ENCODE measurements around the gene STARD5.
A peak's percentile ranks its signal among the peaks of the same experiment; 100 is the strongest.

The STARD5 gene

DNA sequence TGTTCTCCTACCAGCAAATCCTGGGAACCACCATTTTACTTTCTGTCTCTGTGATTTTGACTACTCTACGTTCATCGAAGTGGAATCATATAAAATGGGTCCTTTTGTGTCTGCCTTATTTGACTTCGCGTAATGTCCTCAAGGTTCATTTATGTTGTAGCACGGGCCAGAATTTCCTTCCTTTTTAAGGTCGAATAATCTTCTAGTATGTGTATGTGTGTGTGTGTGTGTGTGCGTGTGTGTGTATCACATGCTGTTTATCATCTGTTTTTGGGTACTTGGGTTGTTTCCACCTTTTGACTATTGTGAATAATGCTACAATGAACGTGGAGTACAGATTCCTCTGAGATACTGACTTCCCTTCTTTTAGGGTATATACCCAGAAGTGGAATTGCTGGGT is 35.3 kb downstream of the STARD5 start:
- DNase-seq, result no peak

GRCh38 chr15:81288040-81288439 is 35.9 kb downstream of the STARD5 start:
- no peak for DNase-seq

GRCh38 chr15:81286621-81287121 is 37.3 kb downstream of the STARD5 start:
- DNase-seq, result no peak

DNA sequence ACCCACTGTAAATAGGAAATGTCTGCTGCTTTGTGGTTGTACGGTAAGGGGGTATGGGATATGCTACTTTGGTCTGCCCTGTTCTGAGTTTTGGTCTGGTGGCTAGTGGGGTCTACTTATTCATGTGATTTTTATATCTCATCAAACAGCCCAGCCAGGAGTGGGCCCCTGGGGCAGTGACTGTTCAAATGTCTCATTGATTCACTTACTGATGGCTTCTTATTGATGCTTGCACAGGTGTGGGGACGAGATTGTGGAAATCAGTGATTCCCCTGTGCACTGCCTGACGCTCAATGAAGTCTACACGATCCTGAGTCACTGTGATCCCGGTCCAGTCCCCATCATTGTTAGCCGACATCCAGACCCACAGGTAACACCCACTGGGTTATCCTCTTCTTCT is 38.5 kb downstream of the STARD5 start:
- DNase-seq, result no peak

DNA sequence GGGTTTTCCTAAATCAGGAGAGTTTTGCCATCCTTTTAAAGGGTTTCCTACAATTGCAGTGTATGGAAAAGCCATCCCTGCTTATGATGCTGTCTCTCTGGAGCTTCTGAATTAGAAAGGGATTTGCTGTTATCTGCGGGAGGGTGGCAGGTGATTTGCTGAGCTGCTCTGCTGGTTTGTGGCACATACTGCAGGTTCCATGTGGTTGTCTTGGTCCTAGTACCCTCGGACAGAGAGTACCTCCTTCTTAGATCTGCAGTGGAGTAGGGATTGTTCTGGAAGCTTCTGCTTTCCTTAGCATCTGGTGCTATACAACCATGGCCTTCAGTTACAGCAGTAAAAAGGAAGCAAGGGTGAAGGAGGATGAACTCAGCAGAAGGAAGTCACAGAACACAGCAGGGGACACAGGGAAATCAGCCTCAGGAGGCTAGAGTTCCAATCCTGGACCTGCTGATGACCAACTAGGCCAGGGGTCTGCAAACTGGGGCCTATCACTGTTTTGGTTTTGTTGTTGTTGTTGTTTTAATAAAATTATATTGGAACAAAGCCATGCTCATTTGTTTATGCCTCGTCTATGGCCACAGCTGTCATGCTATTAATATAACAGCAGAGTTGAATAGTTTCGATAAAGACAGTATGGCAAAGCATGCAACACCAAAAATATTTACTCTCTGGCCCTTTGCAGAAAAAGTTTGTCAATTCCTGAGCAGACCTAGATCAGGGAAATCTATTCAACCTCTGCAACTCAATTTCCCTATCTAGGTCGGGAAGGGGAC is 39.5 kb downstream of the STARD5 start:
- no peak for DNase-seq

DNA sequence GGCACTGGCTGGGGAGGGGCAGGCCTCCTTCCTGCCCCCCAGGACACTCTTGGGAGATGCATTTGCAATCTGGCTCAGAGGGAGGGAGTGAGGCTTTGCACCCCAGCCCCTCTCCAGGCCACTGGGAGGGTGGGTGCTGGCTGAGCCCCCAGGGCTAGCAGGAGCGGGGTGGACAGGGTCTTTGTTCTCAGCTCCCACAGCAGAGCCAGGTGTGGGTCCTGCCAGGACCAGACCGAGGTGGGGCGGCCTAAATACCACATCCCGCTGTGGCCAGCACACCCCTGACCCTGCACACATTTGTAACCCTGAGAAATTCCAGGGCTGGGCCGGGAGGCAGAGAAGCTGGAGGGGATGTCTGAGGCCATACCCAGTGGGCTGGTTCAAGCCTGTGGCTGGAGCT is 41.0 kb downstream of the STARD5 start:
- no peak for DNase-seq

DNA sequence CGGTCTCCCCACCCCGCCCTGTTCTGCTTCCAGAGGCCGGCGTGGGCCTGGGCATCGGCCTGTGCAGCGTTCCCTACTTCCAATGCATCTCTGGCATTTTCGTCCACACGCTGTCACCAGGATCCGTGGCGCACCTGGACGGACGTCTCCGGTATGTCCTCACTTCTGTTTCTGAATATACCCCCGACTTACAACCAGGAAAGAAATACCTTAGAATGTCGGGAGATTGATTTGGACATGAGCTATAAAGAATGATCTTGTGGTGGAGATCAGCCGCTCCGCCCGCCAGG is 41.4 kb downstream of the STARD5 start:
- no peak for DNase-seq

- DNase-seq, result no peak
Measured at GRCh38 chr15:81281766-81282605, 42.0 kb downstream of the STARD5 start.

GRCh38 chr15:81281456-81281735 is 42.5 kb downstream of the STARD5 start:
- DNase-seq, result no peak

DNA sequence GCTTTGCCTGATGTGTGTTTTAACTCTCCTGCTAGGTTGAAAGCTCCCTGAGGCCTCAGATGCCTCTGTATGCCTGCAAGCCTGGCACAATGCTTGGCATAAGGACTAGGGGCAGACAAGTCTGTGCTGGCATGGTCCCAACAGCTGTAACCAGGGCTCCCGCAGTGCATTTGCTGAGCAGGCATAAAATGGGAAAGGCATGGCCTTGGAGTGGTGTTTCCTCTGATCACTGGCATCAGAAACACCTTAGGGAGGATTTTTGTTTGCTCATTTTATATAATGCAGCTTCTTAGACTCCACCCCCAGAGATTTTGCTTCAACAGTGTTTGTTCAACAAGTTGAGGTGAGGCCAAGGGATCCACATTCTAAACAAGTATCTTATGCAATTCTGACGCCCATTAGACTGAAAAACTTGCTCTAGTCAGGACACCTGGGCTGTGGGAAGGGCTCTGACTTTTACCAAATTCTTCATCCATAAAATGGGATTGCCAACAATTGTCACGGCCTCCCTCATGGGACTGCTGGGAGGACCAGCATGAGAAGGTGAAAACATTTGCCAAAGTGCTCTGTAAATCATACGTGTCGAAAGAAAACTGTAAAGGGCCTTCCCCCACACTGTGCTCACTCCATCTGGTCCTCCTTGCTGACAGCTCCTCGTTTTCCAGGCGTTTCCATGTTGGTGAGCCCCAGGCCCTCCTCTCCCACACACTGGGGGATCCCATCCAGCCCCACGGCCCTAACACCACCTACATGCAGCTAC is 43.1 kb downstream of the STARD5 start:
- no peak for DNase-seq

GRCh38 chr15:81279621-81280485 is 44.1 kb downstream of the STARD5 start:
- no peak for DNase-seq

GRCh38 chr15:81278306-81279029 is 45.5 kb downstream of the STARD5 start:
- DNase-seq, result no peak

- no peak for DNase-seq
Measured at GRCh38 chr15:81277851-81278250, 46.1 kb downstream of the STARD5 start.

DNA sequence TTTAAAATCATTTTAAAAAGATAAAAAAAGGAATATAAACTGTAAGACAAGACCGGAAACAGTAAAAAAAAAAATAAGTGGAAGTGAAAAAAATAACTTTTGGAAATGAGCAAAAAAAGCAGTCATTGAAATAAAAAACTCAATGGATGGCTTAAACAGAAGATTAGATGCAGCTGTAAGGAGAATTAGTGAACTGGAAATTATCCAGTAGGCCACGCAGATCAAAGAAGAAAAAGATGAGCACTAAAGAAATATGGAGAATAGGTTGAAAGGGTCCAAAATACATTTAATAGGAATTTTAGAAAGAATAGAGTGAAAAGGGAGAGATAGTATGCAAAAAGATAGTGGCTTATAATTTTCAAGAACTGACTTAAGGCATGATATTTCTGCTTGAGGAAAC is 47.0 kb downstream of the STARD5 start:
- DNase-seq, result no peak

GRCh38 chr15:81275711-81276392 is 48.1 kb downstream of the STARD5 start:
- DNase-seq, result no peak

- peak; percentile 81 for DNase-seq
Measured at GRCh38 chr15:81274931-81275707, 48.8 kb downstream of the STARD5 start.

DNA sequence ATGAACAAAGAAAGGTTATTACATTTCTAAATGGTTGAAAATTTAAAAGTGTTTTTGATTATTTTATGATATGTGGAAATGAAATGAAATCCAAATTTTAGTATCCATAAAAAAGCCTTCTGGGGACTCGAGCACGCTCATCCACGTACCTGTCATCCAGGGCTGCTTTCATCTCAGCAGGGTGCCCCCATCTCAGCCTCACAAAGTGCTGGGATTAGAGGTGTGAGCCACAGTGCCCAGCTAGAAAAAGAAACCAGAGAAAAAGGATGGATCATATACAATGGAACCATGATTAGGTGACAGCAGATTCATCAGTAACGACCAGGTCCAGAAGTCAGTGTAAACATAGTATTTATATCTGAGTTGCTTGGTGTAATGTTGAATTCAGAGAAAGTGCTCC is 49.7 kb downstream of the STARD5 start:
- no peak for DNase-seq

DNA sequence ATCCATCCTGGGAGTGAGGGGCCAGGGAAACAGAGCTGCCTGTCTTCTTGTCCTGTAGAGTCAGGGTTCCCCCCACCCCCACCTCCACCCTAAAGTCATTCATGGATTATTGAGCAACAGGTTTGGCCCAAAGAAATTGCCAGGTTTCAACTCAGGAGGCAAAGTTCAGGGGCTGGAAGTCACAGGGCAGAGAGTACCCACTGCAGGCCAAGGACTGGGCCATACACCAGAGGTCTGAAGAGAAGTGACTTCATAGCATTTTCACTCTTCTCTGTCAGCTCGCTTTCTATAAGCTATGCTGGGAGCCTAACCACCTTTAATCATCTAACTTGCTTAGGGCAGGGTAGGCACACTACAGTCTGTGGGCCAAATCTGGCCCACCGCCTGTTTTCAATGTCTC is 50.1 kb downstream of the STARD5 start:
- DNase-seq, result no peak

- no peak for DNase-seq
Measured at GRCh38 chr15:81273200-81273599, 50.7 kb downstream of the STARD5 start.

- DNase-seq, result no peak
Measured at GRCh38 chr15:81271761-81272644, 51.9 kb downstream of the STARD5 start.
